Dedifferentiated amniotic fluid mesenchymal stem cell (primary cell): ENCODE results near the gene STH.

ENCODE experiments used
- DNase-seq: peaks from one replicate; pipeline ENCODE4 v3.0.0-alpha.2; 2016; ENCODE audit errors: extremely low spot score

STH gene

GRCh38 chr17:46027048-46027975 lies 28.3 kb downstream of the STH start:
- no peak for DNase-seq

DNA sequence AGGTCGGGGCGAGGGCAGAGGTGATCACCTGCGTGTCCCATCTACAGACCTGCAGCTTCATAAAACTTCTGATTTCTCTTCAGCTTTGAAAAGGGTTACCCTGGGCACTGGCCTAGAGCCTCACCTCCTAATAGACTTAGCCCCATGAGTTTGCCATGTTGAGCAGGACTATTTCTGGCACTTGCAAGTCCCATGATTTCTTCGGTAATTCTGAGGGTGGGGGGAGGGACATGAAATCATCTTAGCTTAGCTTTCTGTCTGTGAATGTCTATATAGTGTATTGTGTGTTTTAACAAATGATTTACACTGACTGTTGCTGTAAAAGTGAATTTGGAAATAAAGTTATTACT lies 28.9 kb downstream of the STH start:
- no peak for DNase-seq

DNA sequence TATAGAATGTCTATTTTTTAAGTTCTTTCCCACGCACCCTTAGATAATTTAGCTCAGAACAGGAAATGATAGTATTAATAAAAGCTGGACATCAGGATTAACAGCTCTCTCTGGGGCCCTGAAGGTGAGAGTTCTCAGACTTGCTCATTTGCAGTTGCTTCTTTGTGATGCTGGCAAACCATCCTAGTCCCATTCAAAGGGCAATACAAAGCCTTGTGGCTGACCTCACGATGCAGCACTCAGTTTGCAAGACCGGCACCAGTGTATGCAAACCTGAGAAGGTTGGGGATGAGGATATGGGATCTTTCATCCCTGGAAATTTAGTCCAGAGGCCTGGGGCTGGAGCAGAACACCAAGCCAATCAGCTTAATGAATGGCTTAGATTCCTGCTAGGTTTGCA lies 29.3 kb downstream of the STH start:
- DNase-seq = no peak

DNA sequence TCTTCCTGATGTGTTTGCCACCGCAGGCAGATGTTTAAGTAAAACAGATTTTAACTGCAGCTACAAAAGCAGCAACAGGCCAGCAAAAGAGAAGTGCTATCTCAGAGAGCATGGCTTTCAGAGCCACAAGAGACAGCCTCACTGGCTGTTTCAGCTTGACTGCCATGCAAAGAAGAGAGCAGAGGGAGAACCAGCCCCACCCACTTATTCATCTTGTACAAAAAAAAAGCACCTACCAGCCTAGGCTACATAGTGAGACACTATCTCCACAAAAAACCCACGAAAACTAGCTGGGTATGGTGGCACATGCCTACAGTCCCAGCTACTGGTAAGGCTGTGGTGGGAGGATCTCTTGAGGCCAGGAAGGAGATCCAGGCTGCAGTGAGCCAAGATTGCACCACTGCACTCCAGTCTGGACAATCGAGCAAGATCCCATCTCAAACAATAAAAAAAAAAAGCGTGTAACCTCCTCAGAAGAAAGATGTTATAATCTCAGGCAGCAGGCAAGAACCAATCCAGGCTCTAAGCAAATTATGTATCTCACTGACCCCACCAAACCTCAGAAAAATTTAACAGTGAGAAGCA lies 30.0 kb downstream of the STH start:
- DNase-seq = no peak

- no peak for DNase-seq
Observed at GRCh38 chr17:46029627-46030026, 30.6 kb downstream of the STH start.

DNA sequence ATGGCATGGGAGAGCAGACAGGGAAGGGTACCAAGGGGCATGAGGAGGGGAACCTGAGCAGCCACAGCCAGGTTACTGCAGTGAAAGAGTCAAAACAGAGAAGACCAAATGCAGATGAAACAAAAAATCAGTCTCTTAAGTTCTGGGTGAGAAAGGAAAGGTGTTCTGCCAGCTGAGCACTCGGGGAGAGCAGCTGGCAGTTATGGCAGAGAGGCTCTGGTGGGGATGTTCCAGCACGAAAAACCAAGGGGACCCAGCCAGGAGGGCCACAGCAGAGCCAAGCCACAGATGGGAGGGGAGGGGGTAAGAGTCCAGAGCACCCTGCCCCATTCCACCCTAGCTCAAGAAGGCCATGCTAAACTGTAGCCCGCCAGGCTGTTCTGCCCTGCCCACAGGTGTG lies 31.7 kb downstream of the STH start:
- no peak for DNase-seq

DNA sequence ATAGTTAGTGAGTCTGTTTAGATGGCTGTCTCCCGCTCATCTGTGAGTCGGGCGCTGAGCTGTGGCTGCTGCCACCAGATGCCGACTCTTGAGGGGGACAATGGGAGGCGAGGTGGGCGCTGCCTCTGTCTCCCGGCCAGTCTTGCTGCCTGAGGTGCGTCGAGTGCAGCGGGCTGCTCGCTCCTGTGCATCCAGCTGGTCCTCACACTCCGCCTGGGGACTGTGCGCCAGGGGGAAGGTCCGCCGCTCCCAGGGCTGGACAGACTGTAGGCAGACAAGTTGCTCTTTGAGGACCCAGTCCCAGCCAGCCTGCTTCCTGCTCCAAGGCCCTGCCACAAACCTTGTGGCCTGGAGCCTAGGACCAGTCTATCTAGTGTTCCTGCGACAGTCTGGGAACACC lies 32.4 kb downstream of the STH start:
- no peak for DNase-seq

DNA sequence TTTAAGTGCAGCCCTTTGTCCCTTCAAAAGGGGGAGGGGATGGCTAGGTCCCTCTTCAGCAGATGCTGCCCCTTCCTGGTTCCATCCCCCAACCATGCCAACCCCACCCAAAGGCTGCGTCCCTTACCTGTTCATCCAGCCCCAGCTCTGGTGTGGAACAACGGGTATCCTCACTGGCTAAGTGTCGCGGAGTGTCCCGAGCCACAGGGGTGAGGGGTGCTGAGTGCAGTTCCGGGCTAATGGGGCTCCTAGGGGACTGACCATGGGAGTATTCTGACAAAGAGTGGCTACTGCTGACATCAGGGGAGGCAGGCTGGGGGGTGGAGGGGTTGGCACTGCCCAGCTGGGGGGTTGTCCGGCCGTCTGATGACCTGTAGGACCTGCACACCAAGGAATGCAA lies 32.9 kb downstream of the STH start:
- DNase-seq = no peak

GRCh38 chr17:46032909-46033308 lies 33.9 kb downstream of the STH start:
- DNase-seq = no peak

GRCh38 chr17:46033392-46033791 lies 34.3 kb downstream of the STH start:
- no peak for DNase-seq

GRCh38 chr17:46035112-46035818 lies 36.2 kb downstream of the STH start:
- DNase-seq = no peak

GRCh38 chr17:46036491-46036890 lies 37.4 kb downstream of the STH start:
- no peak for DNase-seq

DNA sequence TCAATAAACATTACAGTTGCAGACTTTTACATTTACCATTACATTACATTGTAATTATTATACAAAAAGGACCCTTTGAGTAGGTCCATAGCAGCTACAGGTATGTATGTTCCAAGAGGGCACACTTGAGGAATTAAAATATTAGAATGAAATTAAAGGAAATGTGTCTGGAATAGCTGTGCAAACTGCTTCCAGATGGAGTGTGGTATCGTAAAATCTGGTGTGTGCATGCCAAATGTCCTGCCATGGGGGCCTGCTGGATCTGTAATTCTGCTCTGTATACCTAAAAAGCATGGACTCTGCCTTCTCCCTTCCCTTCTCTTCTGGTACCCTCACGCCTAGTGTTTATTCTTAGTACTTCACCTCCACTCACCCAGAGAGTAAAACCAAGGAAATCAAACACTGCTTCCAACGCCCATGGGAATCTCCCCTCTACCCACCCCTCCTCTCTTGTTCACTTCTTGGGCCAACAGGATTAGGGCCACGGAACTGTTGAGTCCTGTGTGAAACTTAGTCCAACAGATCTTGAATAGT lies 38.7 kb downstream of the STH start:
- DNase-seq = no peak

DNA sequence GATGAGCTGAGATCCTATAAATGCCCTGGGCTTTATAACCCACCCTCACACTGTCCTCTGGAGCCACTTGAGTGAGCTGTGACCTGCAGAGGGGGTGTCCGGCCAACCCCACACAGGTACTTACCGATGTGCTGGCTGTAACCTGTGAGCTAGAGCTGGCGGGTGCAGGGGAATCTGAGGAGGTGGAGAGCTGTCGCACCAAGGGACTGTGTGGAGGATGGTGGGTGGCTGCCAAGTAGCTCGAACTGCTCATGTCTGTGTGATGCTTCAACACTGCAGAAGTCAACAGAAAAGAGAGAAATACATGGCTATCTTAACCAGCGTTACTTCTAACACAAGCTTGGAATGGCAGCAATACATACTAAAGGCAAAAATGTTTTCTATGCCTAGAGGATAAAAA lies 39.4 kb downstream of the STH start:
- DNase-seq = no peak

DNA sequence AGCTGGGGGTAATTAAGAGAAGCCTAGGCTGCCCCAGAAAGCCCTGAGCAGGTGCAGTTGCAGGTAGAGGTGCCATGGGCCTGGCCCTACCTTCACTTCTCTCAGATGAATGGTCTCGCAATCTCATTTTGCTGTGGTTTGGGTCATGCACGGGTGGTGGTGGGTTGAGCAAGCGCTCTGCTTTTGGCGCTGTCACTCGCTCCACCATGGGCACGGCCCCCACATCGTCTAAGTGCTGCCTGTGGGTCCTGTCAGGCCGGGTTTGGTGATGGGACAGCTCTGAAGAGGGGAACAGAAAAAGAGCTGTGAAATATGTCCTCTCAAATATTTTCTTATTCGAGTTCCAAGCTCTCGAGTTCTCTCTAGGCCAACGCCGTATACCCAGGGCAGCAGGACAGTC lies 39.9 kb downstream of the STH start:
- DNase-seq = no peak

- no peak for DNase-seq
Observed at GRCh38 chr17:46039592-46040186, 40.6 kb downstream of the STH start.

GRCh38 chr17:46042246-46042645 lies 43.2 kb downstream of the STH start:
- DNase-seq = no peak

DNA sequence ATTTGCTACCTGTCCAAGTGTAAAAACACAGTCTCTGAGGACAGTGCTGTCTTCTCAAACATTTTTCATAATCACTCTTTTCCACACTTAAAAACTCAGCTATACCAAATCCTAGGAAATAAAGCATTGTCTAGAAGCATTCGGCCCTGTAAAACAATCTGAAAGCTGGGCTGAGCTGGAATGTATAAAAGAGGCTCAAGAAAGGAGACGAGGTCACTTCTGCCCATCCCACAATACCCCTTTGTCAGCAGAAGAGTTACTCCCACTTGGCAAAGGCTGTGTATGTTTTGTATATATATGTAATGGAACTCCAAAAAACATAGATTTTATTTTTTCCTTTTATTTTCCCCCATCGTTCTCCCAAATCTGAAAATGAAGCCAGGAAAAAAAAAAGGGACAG lies 43.9 kb downstream of the STH start:
- DNase-seq = no peak

- no peak for DNase-seq
Observed at GRCh38 chr17:46043606-46044005, 44.6 kb downstream of the STH start.

DNA sequence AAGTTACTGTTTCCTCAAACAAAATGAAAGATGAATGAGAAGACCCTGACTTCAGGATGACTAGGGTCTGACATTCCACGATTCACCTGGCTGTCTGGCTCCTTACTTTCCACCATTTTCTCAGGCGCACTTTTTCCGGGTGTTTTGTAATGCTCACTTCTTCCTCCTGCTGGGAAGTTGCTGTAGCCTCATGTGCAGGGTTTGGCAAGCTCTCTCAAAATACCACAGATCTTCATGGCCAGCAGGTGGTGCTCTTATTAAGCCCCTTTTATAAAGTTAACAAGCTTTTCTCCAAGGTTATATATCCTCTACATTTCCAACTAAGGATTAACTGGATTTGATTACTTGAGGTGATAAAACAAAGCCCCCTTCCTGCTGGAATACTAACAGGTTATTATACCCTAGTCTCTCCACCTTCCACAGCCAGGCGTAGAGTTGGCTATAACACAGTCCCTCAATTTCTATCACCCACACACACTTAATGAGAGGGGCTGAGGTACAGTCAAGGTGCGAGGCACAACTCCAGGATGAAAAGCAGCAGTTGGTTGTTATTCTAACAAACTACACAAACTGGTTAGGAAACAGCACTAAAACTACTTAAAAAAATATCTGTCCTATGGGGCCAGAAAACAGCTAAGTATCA lies 45.4 kb downstream of the STH start:
- peak; percentile 96 for DNase-seq

DNA sequence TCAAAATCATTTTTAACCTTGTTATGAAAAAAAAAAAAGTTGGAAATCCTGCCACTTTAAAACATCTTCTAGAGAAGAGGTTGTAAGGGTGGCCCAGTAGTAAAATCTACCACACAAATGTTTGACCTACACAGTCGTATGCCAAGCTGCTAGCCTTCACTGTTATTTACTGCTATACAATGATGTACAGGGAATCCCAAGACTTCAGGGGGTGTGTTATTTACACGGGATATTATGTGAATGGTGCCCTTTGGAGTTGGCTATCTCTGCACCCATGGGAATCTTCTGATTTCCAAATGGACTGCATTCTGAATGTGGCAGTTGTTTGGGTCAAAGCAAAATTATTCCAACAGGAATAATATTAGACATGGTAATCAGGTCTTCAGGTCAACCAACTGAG lies 45.9 kb downstream of the STH start:
- DNase-seq = no peak

DNA sequence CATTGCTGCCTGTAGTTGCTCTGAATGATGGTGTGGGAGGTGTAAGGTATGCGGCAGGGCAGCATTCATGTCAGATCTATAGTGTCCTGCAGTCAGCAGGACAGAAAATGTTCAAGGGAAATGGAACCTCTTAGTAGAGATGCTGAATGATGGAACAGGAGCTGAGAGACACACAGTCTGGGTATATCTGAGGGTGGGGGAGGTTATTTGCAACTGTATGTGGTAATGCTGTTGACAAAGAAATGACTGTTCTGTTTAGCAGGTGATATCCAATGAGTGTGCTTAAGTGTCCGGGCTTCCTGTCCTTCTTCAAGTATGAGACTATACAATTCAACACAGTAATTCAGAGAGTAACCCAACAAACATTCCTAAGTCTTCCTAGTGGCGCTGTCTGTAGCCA lies 46.6 kb downstream of the STH start:
- DNase-seq = no peak
